CD4-positive, alpha-beta T cell treated with Interferon alpha-2 for 1 hour (primary cell): ENCODE results near the gene PCDHB7.
"Not testable (repeated sequence)": the region's sequence is repeated elsewhere in the genome, so short reads cannot be mapped to it uniquely, and the experiment has no call there.

ENCODE experiments used
- DNase-seq, 2 donors: peaks; one replicate each; pipeline ENCODE4 v3.0.0-alpha.2; 2020 to 2022

The PCDHB7 gene

GRCh38 chr5:141225421-141225820 is 53.0 kb downstream of the PCDHB7 start:
- not testable (repeated sequence) for DNase-seq
